Ramos (cell line): ENCODE results near the gene RBM18.

Source experiments
- in situ Hi-C: fragments of 300-500 bp; cut with MboI; formaldehyde crosslinking; loops from one replicate; pipeline ENCODE4 v1.14.3; 2022; ENCODE audit warnings: low sequenced_read_pairs; ENCODE audit not compliant: unreplicated experiment

Gene RBM18

GRCh38 chr9:122225312-122226141 is 39.1 kb downstream of the RBM18 start:
- in situ Hi-C loops: no loop called here

GRCh38 chr9:122223435-122223834 is 41.2 kb downstream of the RBM18 start:
- in situ Hi-C loops: no loop called here

- in situ Hi-C loops: no loop called here
Measured at GRCh38 chr9:122222791-122223190, 41.8 kb downstream of the RBM18 start.

GRCh38 chr9:122221183-122221811 is 43.3 kb downstream of the RBM18 start:
- in situ Hi-C loops: no loop called here

- in situ Hi-C loops: no loop called here
Measured at GRCh38 chr9:122220673-122221182, 43.9 kb downstream of the RBM18 start.

GRCh38 chr9:122219856-122220672 is 44.6 kb downstream of the RBM18 start:
- in situ Hi-C loops: no loop called here

- in situ Hi-C loops: no loop called here
Measured at GRCh38 chr9:122218935-122219855, 45.4 kb downstream of the RBM18 start.

- in situ Hi-C loops: no loop called here
Measured at GRCh38 chr9:122218071-122218934, 46.3 kb downstream of the RBM18 start.

GRCh38 chr9:122217640-122218039 is 47.0 kb downstream of the RBM18 start:
- in situ Hi-C loops: no loop called here

- in situ Hi-C loops: no loop called here
Measured at GRCh38 chr9:122216798-122217418, 47.7 kb downstream of the RBM18 start.

GRCh38 chr9:122216138-122216797 is 48.4 kb downstream of the RBM18 start:
- in situ Hi-C loops: no loop called here

- in situ Hi-C loops: no loop called here
Measured at GRCh38 chr9:122215663-122216062, 49.0 kb downstream of the RBM18 start.

GRCh38 chr9:122214507-122214906 is 50.1 kb downstream of the RBM18 start:
- in situ Hi-C loops: no loop called here

- in situ Hi-C loops: no loop called here
Measured at GRCh38 chr9:122213589-122214413, 50.8 kb downstream of the RBM18 start.

- in situ Hi-C loops: no loop called here
Measured at GRCh38 chr9:122213102-122213588, 51.5 kb downstream of the RBM18 start.

- in situ Hi-C loops: no loop called here
Measured at GRCh38 chr9:122212473-122213004, 52.1 kb downstream of the RBM18 start.

- in situ Hi-C loops: no loop called here
Measured at GRCh38 chr9:122209451-122209850, 55.2 kb downstream of the RBM18 start.
